GM12878 (cell line): ENCODE data around the gene HYAL4. TPM values are rescaled to one million over a fixed set of nuclear protein-coding genes. Genes with fewer than 3 reads are reported as not detected.

Experiments
- ATF2 ChIP-seq: IDR thresholded peaks from 2 replicates; pipeline ENCODE4 v1.6.1; 2012; ENCODE audit warnings: low read length, inconsistent platforms
- ATF7 ChIP-seq: fragments of 450-650 bp; IDR thresholded peaks from 2 replicates; pipeline ENCODE4 v1.6.1; 2016; ENCODE audit warnings: low read depth, mild to moderate bottlenecking
- BHLHE40 ChIP-seq, 2 experiments: fragments of 450-650 bp in 1 of 2; IDR thresholded peaks; 2 replicates each; pipeline ENCODE4 v1.6.1; 2011 to 2017; ENCODE audit warnings: low read depth in 2 of 2, borderline replicate concordance in 1 of 2, improper control_type of control experiment in 1 of 2, low read length in 1 of 2, mild to moderate bottlenecking in 1 of 2
- DPF2 ChIP-seq: fragments of 450-650 bp; IDR thresholded peaks from 2 replicates; pipeline ENCODE4 v1.6.1; 2017; ENCODE audit warnings: mild to moderate bottlenecking
- E4F1 ChIP-seq: fragments of 450-650 bp; IDR thresholded peaks from 2 replicates; pipeline ENCODE4 v1.6.1; 2018; ENCODE audit warnings: borderline replicate concordance, mild to moderate bottlenecking; ENCODE audit not compliant: partially characterized antibody
- FOS ChIP-seq: IDR thresholded peaks from 3 replicates; pipeline ENCODE4 v1.6.1; 2011; ENCODE audit warnings: borderline replicate concordance; ENCODE audit not compliant: insufficient read length; ENCODE audit errors: extremely low read depth
- HDAC2 ChIP-seq: fragments of 200-600 bp; sonication (generic); IDR thresholded peaks from 2 replicates; pipeline ENCODE4 v1.6.1; 2017
- IRF4 ChIP-seq: IDR thresholded peaks from 2 replicates; pipeline ENCODE4 v1.6.1; 2011; ENCODE audit warnings: low read depth, low read length
- KDM1A ChIP-seq: fragments of 200-600 bp; sonication (generic); IDR thresholded peaks from 2 replicates; pipeline ENCODE4 v1.6.1; 2016; ENCODE audit warnings: borderline replicate concordance
- MAX ChIP-seq: IDR thresholded peaks from 2 replicates; pipeline ENCODE4 v1.6.1; 2012; ENCODE audit warnings: low read depth, low read length, improper control_type of control experiment
- NR2C1 ChIP-seq: fragments of 450-650 bp; IDR thresholded peaks from 2 replicates; pipeline ENCODE4 v1.6.1; 2017; ENCODE audit warnings: antibody characterized with exemption, mild to moderate bottlenecking, moderate library complexity
- PKNOX1 ChIP-seq: fragments of 450-650 bp; IDR thresholded peaks from 2 replicates; pipeline ENCODE4 v1.6.1; 2016; ENCODE audit warnings: mild to moderate bottlenecking
- RAD21 ChIP-seq: IDR thresholded peaks from 2 replicates; pipeline ENCODE4 v1.6.1; 2011; ENCODE audit warnings: mild to moderate bottlenecking, low read depth, low read length, moderate library complexity; ENCODE audit not compliant: insufficient read depth
- RBBP5 ChIP-seq: fragments of 200-600 bp; sonication (generic); conservative IDR thresholded peaks from 2 replicates; pipeline ENCODE4 v1.6.1; 2016
- SKIL ChIP-seq: fragments of 450-650 bp; IDR thresholded peaks from 2 replicates; pipeline ENCODE4 v1.6.1; 2017; ENCODE audit warnings: mild to moderate bottlenecking, low read depth, inconsistent platforms; ENCODE audit not compliant: poor library complexity, severe bottlenecking
- SMAD5 ChIP-seq: IDR thresholded peaks from 2 replicates; pipeline ENCODE4 v1.6.1; 2016; ENCODE audit warnings: antibody characterized with exemption, low read depth
- SMC3 ChIP-seq: IDR thresholded peaks from 2 replicates; pipeline ENCODE4 v1.6.1; 2011; ENCODE audit warnings: low read length, improper control_type of control experiment, borderline replicate concordance
- SUZ12 ChIP-seq: fragments of 200-600 bp; sonication (generic); IDR thresholded peaks from one replicate; pipeline ENCODE4 v1.6.1; 2018; ENCODE audit warnings: antibody characterized with exemption, mild to moderate bottlenecking; ENCODE audit not compliant: unreplicated experiment
- TCF7 ChIP-seq: IDR thresholded peaks from 2 replicates; pipeline ENCODE4 v1.6.1; 2014; ENCODE audit warnings: antibody characterized with exemption, borderline replicate concordance
- WRNIP1 ChIP-seq: IDR thresholded peaks from 2 replicates; pipeline ENCODE4 v1.6.1; 2011; ENCODE audit warnings: low read depth, low read length, improper control_type of control experiment, borderline replicate concordance
- ZNF207 ChIP-seq: fragments of 450-650 bp; IDR thresholded peaks from 2 replicates; pipeline ENCODE4 v1.6.1; 2014; ENCODE audit warnings: antibody characterized with exemption, mild to moderate bottlenecking, borderline replicate concordance
- ZNF24 ChIP-seq: fragments of 450-650 bp; IDR thresholded peaks from 2 replicates; pipeline ENCODE4 v1.6.1; 2017; ENCODE audit warnings: antibody characterized with exemption, mild to moderate bottlenecking
- ZNF622 ChIP-seq: fragments of 450-650 bp; IDR thresholded peaks from 2 replicates; pipeline ENCODE4 v1.6.1; 2017; ENCODE audit warnings: mild to moderate bottlenecking, inconsistent platforms
- ZSCAN29 ChIP-seq: fragments of 450-650 bp; IDR thresholded peaks from 2 replicates; pipeline ENCODE4 v1.6.1; 2017; ENCODE audit warnings: mild to moderate bottlenecking, moderate library complexity
- polyA plus RNA-seq, 11 experiments: library from polyadenylated mRNA; depleted of rRNA in 4 of 11; unstranded in 6 of 11; stranded (reverse) in 5 of 11; fragments of >200 nt; fragmentation: Nextera tagmentation in 4 of 11; fragmentation: Illumina TruSeq in 1 of 11; extraction: Ambion mirVana in 4 of 11; extraction: Trizol in 1 of 11; gene quantifications; 1 replicate in 1 of 11; 2 replicates in 10 of 11; pipeline versions ENCODE4 v1.2.1 to v1.2.3, GENCODE V29; 2011 to 2016; ENCODE audit warnings: inconsistent platforms in 2 of 11, missing spikeins in 2 of 11, low read depth in 1 of 11
- total RNA-seq, 4 experiments: library from RNA; depleted of rRNA in 3 of 4; stranded (reverse); fragments of >200 nt in 3 of 4; fragmentation: Illumina TruSeq in 1 of 4; extraction: Trizol in 1 of 4; gene quantifications; 2 replicates each; pipeline versions ENCODE4 v1.2.1 to v1.2.3, GENCODE V29; 2013 to 2021

The HYAL4 gene
- total and polyA plus RNA-seq, 10 of the 15 experiments (the other 5 are each of a cell fraction or from before 2014, with no cell fraction given): 0.14 to 0.88 (median 0.26) TPM; not detected in 1

GRCh38 chr7:123823898-123824753, 20.8 kb upstream of the HYAL4 start (continued):
- TF ChIP-seq E4F1: no peak
- peak; percentile 77; the same call in 1 of the 2 replicates for TF ChIP-seq ATF2
- no peak for TF ChIP-seq ZNF207
- no peak for TF ChIP-seq WRNIP1
- TF ChIP-seq SKIL: no peak
- TF ChIP-seq SUZ12: no peak
- TF ChIP-seq IRF4: peak; percentile 65; the same call in 1 of the 2 replicates
- 0 out of 2 replicates have a peak, but pooled peaks have one; percentile 43 for TF ChIP-seq TCF7
- TF ChIP-seq SMAD5: no peak
- no peak for TF ChIP-seq RAD21
- peak; percentile 21; the same call in 1 of the 2 replicates for TF ChIP-seq MAX
- TF ChIP-seq DPF2: peak; percentile 89
- TF ChIP-seq FOS: no peak
- no peak for TF ChIP-seq ZNF622
- TF ChIP-seq ZNF24: no peak
- no peak for TF ChIP-seq RBBP5
- no peak for TF ChIP-seq SMC3
- TF ChIP-seq PKNOX1: no peak
- no peak for TF ChIP-seq NR2C1
- TF ChIP-seq HDAC2: no peak
- no peak for TF ChIP-seq ZSCAN29
- TF ChIP-seq BHLHE40 (IDR thresholded peaks at IDR 0.05; ENCODE audit: borderline replicate concordance in 1 of 2, low read depth in 2 of 2, low read length in 1 of 2): peak; percentile 59 to 76
- no peak for TF ChIP-seq KDM1A
- TF ChIP-seq ATF7: peak; percentile 84
